Stomach (tissue), 4 donors: ENCODE results near the gene NUDCD2.

Source experiments
- POLR2A ChIP-seq, 4 donors: fragments of 450-650 bp; IDR thresholded peaks; one replicate each; pipeline ENCODE4 v1.6.1; 2016; ENCODE audit warnings: antibody characterized with exemption in 4 of 4, control low read depth in 2 of 4, mild to moderate bottlenecking in 1 of 4, moderate library complexity in 1 of 4
- POLR2AphosphoS5 ChIP-seq, 3 donors: sonication (generic); formaldehyde crosslinking; IDR thresholded peaks; one replicate each; pipeline ENCODE4 v1.6.1; 2016; ENCODE audit warnings: antibody characterized with exemption in 3 of 3

DNA sequence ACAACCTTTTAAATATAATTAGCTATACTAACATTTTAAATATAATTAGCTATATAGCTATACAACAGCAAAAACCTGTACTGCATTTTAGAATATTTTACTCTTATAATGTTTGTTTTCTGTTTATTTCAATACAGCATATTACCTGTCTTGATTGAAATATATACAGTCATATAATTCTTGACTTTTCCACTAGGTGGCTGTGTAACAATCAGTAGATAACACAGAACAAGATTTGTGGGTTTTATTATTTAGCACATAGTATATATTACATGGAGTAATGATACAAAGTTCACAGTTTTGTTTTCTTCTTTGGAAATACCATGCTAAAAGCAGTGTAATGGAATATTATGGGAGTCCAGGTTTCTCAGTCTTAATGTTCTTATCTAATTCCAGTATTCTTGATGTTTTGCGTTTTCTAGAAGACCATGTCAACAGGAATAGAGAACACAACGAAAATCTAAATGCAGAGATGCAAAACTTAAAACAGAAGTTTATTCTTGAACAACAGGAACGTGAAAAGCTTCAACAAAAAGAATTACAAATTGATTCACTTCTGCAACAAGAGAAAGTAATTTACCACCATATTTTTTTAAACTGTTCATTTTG, 13.8 kb upstream of the NUDCD2 start:
- TF ChIP-seq POLR2AphosphoS5 (IDR thresholded peaks at IDR 0.05), result no peak
- TF ChIP-seq POLR2A (IDR thresholded peaks at IDR 0.05), result no peak
